WTC11 (cell line): Measurements from ENCODE around the gene PTPRK.

Experiments used
- ATF3 ChIP-seq: sonication (generic); formaldehyde crosslinking; conservative IDR thresholded peaks from 2 replicates; pipeline ENCODE4 v1.8.1; 2022; ENCODE audit warnings: mild to moderate bottlenecking, missing genetic modification reagents
- FOXP1 ChIP-seq: sonication (generic); formaldehyde crosslinking; IDR thresholded peaks from 2 replicates; pipeline ENCODE4 v1.8.0; 2022; ENCODE audit warnings: missing genetic modification reagents, mild to moderate bottlenecking, moderate library complexity, borderline replicate concordance
- NFYB ChIP-seq: sonication (generic); formaldehyde crosslinking; conservative IDR thresholded peaks from 2 replicates; pipeline ENCODE4 v1.8.0; 2022; ENCODE audit warnings: low read depth, missing genetic modification reagents
- NR3C1 ChIP-seq: sonication (generic); formaldehyde crosslinking; conservative IDR thresholded peaks from 2 replicates; pipeline ENCODE4 v1.8.1; 2023; ENCODE audit warnings: low read depth, mild to moderate bottlenecking, missing genetic modification reagents
- ZBTB21 ChIP-seq: sonication (generic); formaldehyde crosslinking; IDR thresholded peaks from 2 replicates; pipeline ENCODE4 v1.8.1; 2023; ENCODE audit warnings: mild to moderate bottlenecking, missing genetic modification reagents, borderline replicate concordance
- ZNF263 ChIP-seq: sonication (generic); formaldehyde crosslinking; IDR thresholded peaks from 2 replicates; pipeline ENCODE4 v1.8.1; 2022; ENCODE audit warnings: low read depth, mild to moderate bottlenecking, moderate library complexity, missing genetic modification reagents
- TF ChIP-seq, protein P1 (sequence below): fragments of 200-600 bp; IDR thresholded peaks from 2 replicates; pipeline ENCODE4 v1.8.0; 2022; ENCODE audit warnings: antibody characterized with exemption

- TF ChIP-seq NFYB (CRISPR knock-in tag): no peak
- TF ChIP-seq ATF3: no peak
- no peak for TF ChIP-seq ZNF263 (CRISPR knock-in tag)
- TF ChIP-seq NR3C1: no peak
- TF ChIP-seq, protein P1, sequence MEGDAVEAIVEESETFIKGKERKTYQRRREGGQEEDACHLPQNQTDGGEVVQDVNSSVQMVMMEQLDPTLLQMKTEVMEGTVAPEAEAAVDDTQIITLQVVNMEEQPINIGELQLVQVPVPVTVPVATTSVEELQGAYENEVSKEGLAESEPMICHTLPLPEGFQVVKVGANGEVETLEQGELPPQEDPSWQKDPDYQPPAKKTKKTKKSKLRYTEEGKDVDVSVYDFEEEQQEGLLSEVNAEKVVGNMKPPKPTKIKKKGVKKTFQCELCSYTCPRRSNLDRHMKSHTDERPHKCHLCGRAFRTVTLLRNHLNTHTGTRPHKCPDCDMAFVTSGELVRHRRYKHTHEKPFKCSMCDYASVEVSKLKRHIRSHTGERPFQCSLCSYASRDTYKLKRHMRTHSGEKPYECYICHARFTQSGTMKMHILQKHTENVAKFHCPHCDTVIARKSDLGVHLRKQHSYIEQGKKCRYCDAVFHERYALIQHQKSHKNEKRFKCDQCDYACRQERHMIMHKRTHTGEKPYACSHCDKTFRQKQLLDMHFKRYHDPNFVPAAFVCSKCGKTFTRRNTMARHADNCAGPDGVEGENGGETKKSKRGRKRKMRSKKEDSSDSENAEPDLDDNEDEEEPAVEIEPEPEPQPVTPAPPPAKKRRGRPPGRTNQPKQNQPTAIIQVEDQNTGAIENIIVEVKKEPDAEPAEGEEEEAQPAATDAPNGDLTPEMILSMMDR: no peak
- TF ChIP-seq FOXP1: no peak
- TF ChIP-seq ZBTB21 (CRISPR knock-in tag): no peak
Observed at GRCh38 chr6:128280960-128281359, 239.4 kb downstream of the PTPRK start.
